Right lobe of liver (tissue), 4 donors: ENCODE data around the gene SLC22A4.

Experiments used
- CTCF ChIP-seq, 4 donors: fragments of 200-600 bp in 3 of 4; fragments of 450-650 bp in 1 of 4; IDR thresholded peaks; one replicate each; pipeline versions ENCODE4 v1.5.1 to v1.8.0; 2016 to 2022; ENCODE audit warnings: antibody characterized with exemption in 4 of 4, mild to moderate bottlenecking in 2 of 4
- POLR2A ChIP-seq: fragments of 450-650 bp; IDR thresholded peaks from one replicate; pipeline ENCODE4 v1.6.1; 2017; ENCODE audit warnings: antibody characterized with exemption, mild to moderate bottlenecking
- donor health status: DM: no; HTN: no; CAD: no.
- donor health status: DM: no; HTN: no; CAD: no.
- donor health status: DM: no; HTN: yes; CAD: no.

DNA sequence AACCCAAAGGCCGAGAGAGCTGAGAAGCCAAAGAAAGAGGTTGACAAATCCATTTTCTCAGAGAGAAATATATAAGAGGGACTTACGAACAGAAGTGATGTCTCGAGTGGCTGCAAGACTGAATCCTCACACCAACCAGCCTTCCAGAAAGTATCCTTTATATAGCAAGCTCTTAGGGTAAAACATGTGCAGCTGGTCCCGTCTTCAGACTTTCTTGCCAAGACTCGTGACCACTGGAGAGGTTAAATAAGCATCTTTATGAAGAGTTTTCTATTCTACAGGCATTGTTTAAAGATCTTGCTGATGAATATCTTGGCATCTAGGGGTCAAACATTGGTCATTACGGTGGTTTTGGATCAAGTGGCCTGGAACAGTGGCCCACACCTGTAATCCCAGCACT lies 16.9 kb upstream of the SLC22A4 start:
- TF ChIP-seq CTCF (IDR thresholded peaks at IDR 0.05) (no peak), POLR2A (no peak)
